ENCODE results near the gene ABLIM2.

The ABLIM2 gene

GRCh38 chr4:8102831-8103230 is 55.8 kb downstream of the ABLIM2 start:
- in situ Hi-C loops (cut with HindIII; ENCODE audit: low pct_unique_long_range_greater_than_20kb, low sequenced_read_pairs) = no loop called here
- TF ChIP-seq JUND (IDR thresholded peaks at IDR 0.05; ENCODE audit: low read depth) = no peak
- no peak for DNase-seq (ENCODE audit: low read depth in 1 of 2, low spot score in 1 of 2)

GRCh38 chr4:8102076-8102355 is 56.6 kb downstream of the ABLIM2 start:
- in situ Hi-C loops (cut with HindIII; ENCODE audit: low pct_unique_long_range_greater_than_20kb, low sequenced_read_pairs) = no loop called here
- TF ChIP-seq JUND (IDR thresholded peaks at IDR 0.05; ENCODE audit: low read depth) = no peak
- no peak for DNase-seq (ENCODE audit: low read depth in 1 of 2, low spot score in 1 of 2)

GRCh38 chr4:8101213-8102075 is 57.2 kb downstream of the ABLIM2 start:
- TF ChIP-seq JUND (IDR thresholded peaks at IDR 0.05; ENCODE audit: low read depth) = no peak
- in situ Hi-C loops (cut with HindIII; ENCODE audit: low pct_unique_long_range_greater_than_20kb, low sequenced_read_pairs) = no loop called here
- DNase-seq (ENCODE audit: low read depth in 1 of 2, low spot score in 1 of 2) = no peak

- DNase-seq (ENCODE audit: low read depth in 1 of 2, low spot score in 1 of 2) = no peak
- no peak for TF ChIP-seq JUND (IDR thresholded peaks at IDR 0.05; ENCODE audit: low read depth)
- in situ Hi-C loops (cut with HindIII; ENCODE audit: low pct_unique_long_range_greater_than_20kb, low sequenced_read_pairs) = no loop called here
Measured at GRCh38 chr4:8099981-8100464, 58.6 kb downstream of the ABLIM2 start.

GRCh38 chr4:8098506-8098905 is 60.1 kb downstream of the ABLIM2 start:
- TF ChIP-seq JUND (IDR thresholded peaks at IDR 0.05; ENCODE audit: low read depth) = no peak
- no peak for DNase-seq (ENCODE audit: low read depth in 1 of 2, low spot score in 1 of 2)
- in situ Hi-C loops (cut with HindIII; ENCODE audit: low pct_unique_long_range_greater_than_20kb, low sequenced_read_pairs) = no loop called here

- in situ Hi-C loops (cut with HindIII; ENCODE audit: low pct_unique_long_range_greater_than_20kb, low sequenced_read_pairs) = no loop called here
- TF ChIP-seq JUND (IDR thresholded peaks at IDR 0.05; ENCODE audit: low read depth) = no peak
- no peak for DNase-seq (ENCODE audit: low read depth in 1 of 2, low spot score in 1 of 2)
Measured at GRCh38 chr4:8097721-8098345, 60.8 kb downstream of the ABLIM2 start.

GRCh38 chr4:8097141-8097541 is 61.5 kb downstream of the ABLIM2 start:
- TF ChIP-seq JUND (IDR thresholded peaks at IDR 0.05; ENCODE audit: low read depth) = no peak
- no peak for DNase-seq (ENCODE audit: low read depth in 1 of 2, low spot score in 1 of 2)
- in situ Hi-C loops (cut with HindIII; ENCODE audit: low pct_unique_long_range_greater_than_20kb, low sequenced_read_pairs) = no loop called here

GRCh38 chr4:8096690-8097061 is 61.9 kb downstream of the ABLIM2 start:
- TF ChIP-seq JUND (IDR thresholded peaks at IDR 0.05; ENCODE audit: low read depth) = no peak
- no peak for DNase-seq (ENCODE audit: low read depth in 1 of 2, low spot score in 1 of 2)
- in situ Hi-C loops (cut with HindIII; ENCODE audit: low pct_unique_long_range_greater_than_20kb, low sequenced_read_pairs) = no loop called here

GRCh38 chr4:8095956-8096689 is 62.5 kb downstream of the ABLIM2 start:
- no peak for TF ChIP-seq JUND (IDR thresholded peaks at IDR 0.05; ENCODE audit: low read depth)
- DNase-seq (ENCODE audit: low read depth in 1 of 2, low spot score in 1 of 2) = no peak
- in situ Hi-C loops (cut with HindIII; ENCODE audit: low pct_unique_long_range_greater_than_20kb, low sequenced_read_pairs) = no loop called here

GRCh38 chr4:8093587-8094274 is 64.9 kb downstream of the ABLIM2 start:
- no peak for TF ChIP-seq JUND (IDR thresholded peaks at IDR 0.05; ENCODE audit: low read depth)
- no peak for DNase-seq (ENCODE audit: low read depth in 1 of 2, low spot score in 1 of 2)
- in situ Hi-C loops (cut with HindIII; ENCODE audit: low pct_unique_long_range_greater_than_20kb, low sequenced_read_pairs) = no loop called here

GRCh38 chr4:8092282-8092681 is 66.3 kb downstream of the ABLIM2 start:
- in situ Hi-C loops (cut with HindIII; ENCODE audit: low pct_unique_long_range_greater_than_20kb, low sequenced_read_pairs) = no loop called here
- no peak for TF ChIP-seq JUND (IDR thresholded peaks at IDR 0.05; ENCODE audit: low read depth)
- no peak for DNase-seq (ENCODE audit: low read depth in 1 of 2, low spot score in 1 of 2)

- in situ Hi-C loops (cut with HindIII; ENCODE audit: low pct_unique_long_range_greater_than_20kb, low sequenced_read_pairs) = no loop called here
- TF ChIP-seq JUND (IDR thresholded peaks at IDR 0.05; ENCODE audit: low read depth) = no peak
- no peak for DNase-seq (ENCODE audit: low read depth in 1 of 2, low spot score in 1 of 2)
Measured at GRCh38 chr4:8090744-8091301, 67.8 kb downstream of the ABLIM2 start.

Measured in T47D (cell line).